ENCODE data around the gene PSMD5.

Gene PSMD5

GRCh38 chr9:120791161-120791560 lies 51.6 kb downstream of the PSMD5 start:
- Histone ChIP-seq H3K36me3 (ENCODE audit: control insufficient read depth, insufficient read depth, low read length, severe bottlenecking) (peaks cover 35% of the 10 kb centered on the region), H3K27me3 (replicated peaks; ENCODE audit: control insufficient read depth, insufficient read depth, low read length) (no peaks in the 10 kb centered on the region), H3K9me3 (ENCODE audit: control insufficient read depth, low read length) (no peaks in the 10 kb centered on the region), H3K4me1 (ENCODE audit: control insufficient read depth, insufficient read depth, low read length) (peaks cover 25% of the 10 kb centered on the region), H3K9ac (ENCODE audit: low read length) (no peak overlapping the region), H3K4me3 (ENCODE audit: low read length) (no peak overlapping the region)
- no peak for DNase-seq (ENCODE audit: low read depth)

- Histone ChIP-seq H3K9me3 (ENCODE audit: control insufficient read depth, low read length) (no peaks in the 10 kb centered on the region), H3K4me1 (ENCODE audit: control insufficient read depth, insufficient read depth, low read length) (peaks cover 32% of the 10 kb centered on the region), H3K9ac (ENCODE audit: low read length) (no peak overlapping the region), H3K36me3 (ENCODE audit: control insufficient read depth, insufficient read depth, low read length, severe bottlenecking) (peaks cover 38% of the 10 kb centered on the region), H3K4me3 (ENCODE audit: low read length) (no peak overlapping the region), H3K27me3 (replicated peaks; ENCODE audit: control insufficient read depth, insufficient read depth, low read length) (no peaks in the 10 kb centered on the region)
- DNase-seq (ENCODE audit: low read depth), result no peak
Measured at GRCh38 chr9:120787933-120788332, 54.8 kb downstream of the PSMD5 start.

- Histone ChIP-seq H3K4me3 (ENCODE audit: low read length) (no peak overlapping the region), H3K9me3 (ENCODE audit: control insufficient read depth, low read length) (no peaks in the 10 kb centered on the region), H3K4me1 (ENCODE audit: control insufficient read depth, insufficient read depth, low read length) (peaks cover 28% of the 10 kb centered on the region), H3K36me3 (ENCODE audit: control insufficient read depth, insufficient read depth, low read length, severe bottlenecking) (peaks cover 33% of the 10 kb centered on the region), H3K27me3 (replicated peaks; ENCODE audit: control insufficient read depth, insufficient read depth, low read length) (no peaks in the 10 kb centered on the region), H3K9ac (ENCODE audit: low read length) (no peak overlapping the region)
- peak; percentile 10 for DNase-seq (ENCODE audit: low read depth)
Measured at GRCh38 chr9:120783602-120784047, 59.1 kb downstream of the PSMD5 start.

- H3K36me3 ChIP-seq (ENCODE audit: control insufficient read depth, insufficient read depth, low read length, severe bottlenecking), result peaks cover 36% of the 10 kb centered on the region
Measured at GRCh38 chr9:120781236-120781635, 61.5 kb downstream of the PSMD5 start.

GRCh38 chr9:120780367-120780766 lies 62.4 kb downstream of the PSMD5 start:
- DNase-seq (ENCODE audit: low read depth), result no peak

More at GRCh38 chr9:120781236-120781635, 61.5 kb downstream of the PSMD5 start:
- Histone ChIP-seq H3K4me1 (ENCODE audit: control insufficient read depth, insufficient read depth, low read length) (peaks cover 28% of the 10 kb centered on the region), H3K9ac (ENCODE audit: low read length) (no peak overlapping the region), H3K9me3 (ENCODE audit: control insufficient read depth, low read length) (no peaks in the 10 kb centered on the region), H3K4me3 (ENCODE audit: low read length) (no peak overlapping the region), H3K27me3 (replicated peaks; ENCODE audit: control insufficient read depth, insufficient read depth, low read length) (no peaks in the 10 kb centered on the region)
- DNase-seq (ENCODE audit: low read depth), result no peak

GRCh38 chr9:120779227-120779626 lies 63.5 kb downstream of the PSMD5 start:
- Histone ChIP-seq H3K27me3 (replicated peaks; ENCODE audit: control insufficient read depth, insufficient read depth, low read length) (no peaks in the 10 kb centered on the region), H3K4me3 (ENCODE audit: low read length) (no peak overlapping the region), H3K36me3 (ENCODE audit: control insufficient read depth, insufficient read depth, low read length, severe bottlenecking) (peaks cover 53% of the 10 kb centered on the region), H3K9me3 (ENCODE audit: control insufficient read depth, low read length) (no peaks in the 10 kb centered on the region), H3K4me1 (ENCODE audit: control insufficient read depth, insufficient read depth, low read length) (peaks cover 26% of the 10 kb centered on the region), H3K9ac (ENCODE audit: low read length) (no peak overlapping the region)
- no peak for DNase-seq (ENCODE audit: low read depth)

More at GRCh38 chr9:120780367-120780766, 62.4 kb downstream of the PSMD5 start:
- Histone ChIP-seq H3K4me3 (ENCODE audit: low read length) (no peak overlapping the region), H3K36me3 (ENCODE audit: control insufficient read depth, insufficient read depth, low read length, severe bottlenecking) (peaks cover 41% of the 10 kb centered on the region), H3K9ac (ENCODE audit: low read length) (no peak overlapping the region), H3K27me3 (replicated peaks; ENCODE audit: control insufficient read depth, insufficient read depth, low read length) (no peaks in the 10 kb centered on the region), H3K4me1 (ENCODE audit: control insufficient read depth, insufficient read depth, low read length) (peaks cover 28% of the 10 kb centered on the region), H3K9me3 (ENCODE audit: control insufficient read depth, low read length) (no peaks in the 10 kb centered on the region)

- no peaks in the 10 kb centered on the region for H3K9me3 ChIP-seq (ENCODE audit: control insufficient read depth, low read length)
- peaks cover 22% of the 10 kb centered on the region for H3K4me1 ChIP-seq (ENCODE audit: control insufficient read depth, insufficient read depth, low read length)
- no peak overlapping the region for H3K9ac ChIP-seq (ENCODE audit: low read length)
- no peaks in the 10 kb centered on the region for H3K27me3 ChIP-seq (replicated peaks; ENCODE audit: control insufficient read depth, insufficient read depth, low read length)
- no peak for DNase-seq (ENCODE audit: low read depth)
- peaks cover 53% of the 10 kb centered on the region for H3K36me3 ChIP-seq (ENCODE audit: control insufficient read depth, insufficient read depth, low read length, severe bottlenecking)
- H3K4me3 ChIP-seq (ENCODE audit: low read length), result no peak overlapping the region
Measured at GRCh38 chr9:120778758-120779157, 64.0 kb downstream of the PSMD5 start.

GRCh38 chr9:120777229-120777628 lies 65.5 kb downstream of the PSMD5 start:
- Histone ChIP-seq H3K9ac (ENCODE audit: low read length) (no peak overlapping the region), H3K27me3 (replicated peaks; ENCODE audit: control insufficient read depth, insufficient read depth, low read length) (no peaks in the 10 kb centered on the region), H3K4me3 (ENCODE audit: low read length) (no peak overlapping the region), H3K9me3 (ENCODE audit: control insufficient read depth, low read length) (no peaks in the 10 kb centered on the region), H3K4me1 (ENCODE audit: control insufficient read depth, insufficient read depth, low read length) (peaks cover 9% of the 10 kb centered on the region), H3K36me3 (ENCODE audit: control insufficient read depth, insufficient read depth, low read length, severe bottlenecking) (peaks cover 60% of the 10 kb centered on the region)
- no peak for DNase-seq (ENCODE audit: low read depth)

- DNase-seq (ENCODE audit: low read depth), result no peak
- Histone ChIP-seq H3K4me3 (ENCODE audit: low read length) (no peak overlapping the region), H3K36me3 (ENCODE audit: control insufficient read depth, insufficient read depth, low read length, severe bottlenecking) (peaks cover 62% of the 10 kb centered on the region), H3K27me3 (replicated peaks; ENCODE audit: control insufficient read depth, insufficient read depth, low read length) (no peaks in the 10 kb centered on the region), H3K4me1 (ENCODE audit: control insufficient read depth, insufficient read depth, low read length) (peaks cover 9% of the 10 kb centered on the region), H3K9me3 (ENCODE audit: control insufficient read depth, low read length) (no peaks in the 10 kb centered on the region), H3K9ac (ENCODE audit: low read length) (no peak overlapping the region)
Measured at GRCh38 chr9:120776788-120777187, 65.9 kb downstream of the PSMD5 start.

- Histone ChIP-seq H3K4me1 (ENCODE audit: control insufficient read depth, insufficient read depth, low read length) (peaks cover 5% of the 10 kb centered on the region), H3K9ac (ENCODE audit: low read length) (no peak overlapping the region), H3K4me3 (ENCODE audit: low read length) (no peak overlapping the region), H3K27me3 (replicated peaks; ENCODE audit: control insufficient read depth, insufficient read depth, low read length) (no peaks in the 10 kb centered on the region), H3K36me3 (ENCODE audit: control insufficient read depth, insufficient read depth, low read length, severe bottlenecking) (peaks cover 72% of the 10 kb centered on the region), H3K9me3 (ENCODE audit: control insufficient read depth, low read length) (no peaks in the 10 kb centered on the region)
- DNase-seq (ENCODE audit: low read depth), result no peak
Measured at GRCh38 chr9:120775859-120776258, 66.9 kb downstream of the PSMD5 start.

- H3K9me3 ChIP-seq (ENCODE audit: control insufficient read depth, low read length), result no peaks in the 10 kb centered on the region
- peaks cover 79% of the 10 kb centered on the region for H3K36me3 ChIP-seq (ENCODE audit: control insufficient read depth, insufficient read depth, low read length, severe bottlenecking)
- H3K4me3 ChIP-seq (ENCODE audit: low read length), result no peak overlapping the region
- H3K9ac ChIP-seq (ENCODE audit: low read length), result no peak overlapping the region
- no peak for DNase-seq (ENCODE audit: low read depth)
- no peaks in the 10 kb centered on the region for H3K27me3 ChIP-seq (replicated peaks; ENCODE audit: control insufficient read depth, insufficient read depth, low read length)
- no peaks in the 10 kb centered on the region for H3K4me1 ChIP-seq (ENCODE audit: control insufficient read depth, insufficient read depth, low read length)
Measured at GRCh38 chr9:120774719-120775118, 68.0 kb downstream of the PSMD5 start.

GRCh38 chr9:120773256-120773655 lies 69.5 kb downstream of the PSMD5 start:
- Histone ChIP-seq H3K27me3 (replicated peaks; ENCODE audit: control insufficient read depth, insufficient read depth, low read length) (no peaks in the 10 kb centered on the region), H3K4me1 (ENCODE audit: control insufficient read depth, insufficient read depth, low read length) (no peaks in the 10 kb centered on the region), H3K9me3 (ENCODE audit: control insufficient read depth, low read length) (no peaks in the 10 kb centered on the region), H3K9ac (ENCODE audit: low read length) (no peak overlapping the region), H3K36me3 (ENCODE audit: control insufficient read depth, insufficient read depth, low read length, severe bottlenecking) (peaks cover 84% of the 10 kb centered on the region), H3K4me3 (ENCODE audit: low read length) (no peak overlapping the region)
- DNase-seq (ENCODE audit: low read depth), result no peak

All from adipocyte (in vitro differentiated cells).